HG03196 (cell line): ENCODE data around the gene RGL2.
"Not testable (repeated sequence)": the region's sequence is repeated elsewhere in the genome, so short reads cannot be mapped to it uniquely, and the experiment has no call there.

Experiments
- ATAC-seq: cut with Tn5 transposase; IDR thresholded peaks from one replicate; pipeline ENCODE4 v1.9.1; 2021; ENCODE audit not compliant: unreplicated experiment

The RGL2 gene

DNA sequence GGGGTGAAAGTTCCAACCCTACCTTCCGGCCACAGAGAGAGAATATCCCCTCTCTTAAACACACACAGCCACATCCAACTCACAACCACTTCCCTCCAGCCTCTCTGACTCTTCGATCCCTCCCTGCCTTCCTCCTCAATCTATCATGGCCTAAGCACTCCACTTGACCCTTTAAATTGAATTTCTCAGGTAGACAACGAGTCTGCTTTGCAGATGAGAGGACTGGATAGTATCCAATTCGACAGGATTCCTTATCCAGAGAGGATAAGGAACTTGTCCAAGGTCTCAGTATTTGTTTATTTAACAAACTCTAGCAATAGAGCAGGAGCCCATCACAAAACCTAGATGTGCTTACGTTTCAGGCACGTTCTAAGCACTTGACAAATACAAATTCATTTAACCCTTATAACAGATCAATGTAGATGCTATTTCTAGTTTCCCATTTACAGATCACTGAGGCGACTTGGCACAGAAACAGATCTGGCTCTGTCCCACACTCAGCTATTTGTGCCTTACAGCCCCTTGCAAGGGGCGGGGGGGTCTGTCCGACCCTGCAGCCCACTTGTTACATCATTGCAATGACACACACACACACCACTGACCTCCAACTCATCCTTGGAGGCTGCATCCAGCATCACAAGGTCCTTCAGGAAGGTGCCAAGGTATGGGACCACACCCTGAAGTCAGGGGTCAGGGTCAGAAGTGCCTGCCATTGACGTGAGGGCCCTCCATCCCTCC is 4.5 kb downstream of the RGL2 start:
- ATAC-seq: no peak

- ATAC-seq: no peak
Measured at GRCh38 chr6:33292996-33293682, 5.6 kb downstream of the RGL2 start.

- no peak for ATAC-seq
Measured at GRCh38 chr6:33290459-33290858, 8.3 kb downstream of the RGL2 start.

GRCh38 chr6:33289784-33290315 is 8.9 kb downstream of the RGL2 start:
- no peak for ATAC-seq

DNA sequence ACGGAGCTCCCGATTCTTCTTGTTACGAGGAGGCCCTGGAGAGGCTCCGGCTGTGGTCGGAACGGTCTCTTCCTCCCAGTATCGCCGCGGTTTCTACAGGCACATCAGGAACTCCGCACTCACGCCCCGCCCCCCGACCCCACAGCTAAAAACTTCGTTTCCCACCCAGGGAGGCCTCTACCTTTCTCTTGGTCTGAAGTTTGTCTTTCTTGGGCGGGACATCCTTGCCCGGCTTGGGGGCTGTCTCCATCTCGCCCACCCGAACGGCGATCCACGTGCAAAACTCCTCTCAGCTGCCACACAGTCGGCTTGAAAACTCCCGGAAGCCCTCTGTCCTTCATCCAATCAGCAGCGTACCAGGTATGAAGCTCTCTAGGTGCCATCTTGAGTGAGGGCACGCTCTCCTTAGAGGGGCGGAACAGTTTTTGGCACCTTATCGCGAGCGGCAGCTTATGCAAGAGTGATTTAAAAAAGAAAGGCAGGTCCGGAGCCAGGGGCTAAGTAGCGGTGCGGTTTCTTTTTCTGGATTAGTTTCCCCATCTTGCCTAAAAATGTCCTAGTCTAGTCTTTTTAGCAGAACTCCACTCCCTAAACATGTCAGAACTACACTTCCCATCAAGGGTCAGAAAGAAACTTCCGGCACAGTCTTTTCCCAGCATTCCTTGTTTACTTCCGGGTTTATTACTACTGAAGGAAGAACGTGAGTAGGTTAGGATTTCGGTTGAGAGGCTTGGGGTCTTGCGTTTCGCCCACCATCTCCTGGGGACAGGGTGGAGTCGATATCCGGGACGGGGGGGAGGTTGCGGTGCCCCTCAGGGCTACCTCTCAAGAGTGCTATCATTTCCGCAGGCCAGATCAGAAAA is 9.6 kb downstream of the RGL2 start, which contains the start of the genes PFDN6 and WDR46:
PFDN6 (plus strand) TSS at position 681 of the 863 bp plus-strand sequence. CDS start 256 bp downstream, outside the sequence.
WDR46 (minus strand) TSS at position 319 of the 863 bp plus-strand sequence; CDS start at position 250, 69 bp downstream.
- peak; percentile 79 for ATAC-seq

DNA sequence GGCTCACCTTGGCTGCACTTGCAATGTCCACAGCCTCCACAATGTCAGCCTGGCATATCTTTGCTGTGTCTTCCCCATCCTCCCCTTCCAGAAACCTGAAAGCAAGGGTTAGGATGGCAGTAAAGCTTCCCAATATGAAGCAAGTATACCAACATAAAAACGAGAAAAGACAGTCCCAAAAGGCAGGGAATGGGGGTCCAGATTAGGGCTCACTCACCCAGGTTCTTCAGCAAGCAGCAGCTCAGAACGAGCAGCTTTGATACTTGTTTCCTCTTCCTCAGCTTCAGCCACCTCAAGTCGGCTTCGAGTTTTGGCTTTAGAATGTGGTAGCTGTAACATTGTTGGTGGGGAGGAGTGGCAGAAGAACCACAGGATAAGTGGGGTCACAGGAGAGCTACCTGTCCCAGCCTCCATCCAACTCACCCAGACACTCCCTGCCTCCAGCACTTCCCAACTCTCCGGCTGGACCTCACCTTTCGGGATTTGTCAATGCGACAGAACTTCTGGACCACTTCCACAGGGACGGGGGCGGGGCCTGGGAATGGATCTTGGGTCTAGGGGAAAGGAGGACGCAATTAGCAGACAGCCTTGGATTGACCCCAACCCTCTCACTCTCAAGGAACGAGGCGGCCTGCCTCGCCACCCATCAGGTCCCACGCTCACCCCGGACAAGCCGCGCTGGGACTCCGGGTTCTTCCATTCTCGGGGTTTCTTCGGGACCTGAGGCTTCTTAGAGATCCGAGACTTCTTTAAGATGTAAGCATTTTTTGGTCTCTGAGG is 10.4 kb downstream of the RGL2 start:
- ATAC-seq: no peak

DNA sequence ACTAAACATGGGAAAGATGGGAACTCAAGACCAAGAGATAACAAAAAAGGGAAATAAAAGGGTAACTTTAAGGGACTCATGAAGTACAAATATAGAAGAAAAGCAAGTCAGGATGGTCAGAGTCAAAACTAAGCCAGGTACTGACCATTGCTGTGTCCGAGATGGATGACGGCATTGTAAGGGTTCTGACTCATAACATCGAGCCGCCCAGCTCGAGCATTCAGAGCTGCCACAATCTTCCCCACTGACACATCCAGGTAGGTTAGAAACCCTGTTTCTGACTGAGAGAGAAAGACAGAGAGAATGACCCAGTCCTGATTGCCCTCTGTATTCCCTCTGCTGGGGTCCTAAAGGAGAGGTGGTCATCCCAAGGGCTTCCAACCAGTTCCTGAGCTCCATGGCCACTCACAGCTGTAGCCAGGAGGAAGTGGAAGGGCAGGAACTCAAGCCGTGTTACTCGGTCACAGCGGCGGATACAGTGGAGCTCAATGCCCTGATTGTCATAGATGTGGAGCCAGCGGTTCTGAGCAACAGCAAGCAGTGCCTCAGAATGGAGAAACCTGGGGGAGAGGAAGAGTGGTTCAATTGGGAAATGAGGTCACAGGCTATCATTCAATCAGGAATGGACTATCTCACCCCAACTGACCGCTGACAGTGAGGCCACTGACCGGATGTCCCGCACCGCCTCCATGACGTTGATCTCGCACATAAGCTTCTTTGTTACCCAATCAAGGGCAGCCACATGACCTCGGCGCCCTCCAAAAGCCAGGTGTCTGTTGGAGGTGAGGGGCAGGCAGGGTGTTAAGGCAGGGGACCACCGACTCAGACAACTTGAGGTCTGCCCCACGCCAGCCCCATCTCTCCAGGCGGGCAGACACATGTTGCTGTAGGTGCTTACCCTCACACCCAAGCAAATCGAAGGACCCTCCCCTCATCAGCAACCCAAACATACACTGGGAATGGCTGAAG is 11.5 kb downstream of the RGL2 start:
- ATAC-seq: no peak

DNA sequence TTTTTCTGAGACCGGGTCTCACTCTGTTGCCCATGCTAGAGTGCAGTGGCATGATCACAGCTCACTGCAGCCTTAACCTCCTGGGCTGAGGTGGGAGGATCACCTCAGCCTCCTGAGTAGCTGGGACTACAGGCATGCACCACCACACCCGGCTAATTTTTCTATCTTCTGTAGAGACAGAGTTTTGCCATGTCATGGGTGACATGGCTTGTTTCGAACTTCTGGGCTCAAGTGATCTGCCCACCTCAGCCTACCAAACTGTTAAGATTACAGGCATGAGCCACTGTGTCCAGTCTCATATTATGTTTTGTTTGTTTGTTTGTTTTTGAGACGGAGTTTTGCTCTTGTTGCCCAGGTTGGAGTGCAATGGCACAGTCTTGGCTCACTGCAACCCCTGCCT is 13.5 kb downstream of the RGL2 start:
- ATAC-seq: not testable (repeated sequence)

- no peak for ATAC-seq
Measured at GRCh38 chr6:33280539-33280938, 18.2 kb downstream of the RGL2 start.

- ATAC-seq: no peak
Measured at GRCh38 chr6:33279971-33280511, 18.7 kb downstream of the RGL2 start.

GRCh38 chr6:33279257-33279695 is 19.5 kb downstream of the RGL2 start:
- ATAC-seq: no peak

DNA sequence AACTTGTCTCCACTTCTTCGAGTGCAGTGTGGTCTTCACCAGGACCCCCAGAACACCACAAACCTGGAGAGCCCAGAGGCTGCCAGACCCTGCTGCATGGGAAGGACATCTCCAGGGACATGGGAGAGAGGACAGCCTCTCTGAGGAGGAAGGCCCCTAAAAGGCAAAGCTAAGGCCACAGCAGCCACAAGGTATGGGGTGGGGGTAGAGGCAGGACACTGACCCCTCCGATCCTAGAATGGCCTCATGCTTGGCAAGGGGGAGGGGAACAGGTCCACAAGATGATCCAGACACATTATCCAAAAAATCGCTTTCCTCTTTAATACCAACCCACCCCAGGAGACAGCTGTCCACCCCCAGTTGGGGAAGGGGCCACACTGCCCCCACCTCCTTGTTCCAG is 19.9 kb downstream of the RGL2 start:
- no peak for ATAC-seq

DNA sequence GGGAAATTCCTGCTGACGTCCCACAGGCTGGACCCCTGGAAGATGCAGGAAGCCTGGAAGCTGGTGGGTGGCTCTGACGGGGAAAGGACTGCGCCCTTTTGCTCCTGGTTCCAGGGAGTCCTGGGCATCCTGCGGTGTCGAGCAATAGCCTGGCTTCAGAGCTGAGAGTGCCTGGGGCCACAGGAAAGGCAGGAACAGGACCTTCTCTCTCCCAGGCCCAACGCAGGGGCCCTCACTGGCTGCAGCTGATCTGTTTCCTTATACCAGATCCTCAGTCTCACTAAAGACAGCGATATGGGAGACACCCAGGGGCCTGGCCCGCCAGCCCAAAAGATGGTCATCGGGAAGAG is 20.4 kb downstream of the RGL2 start:
- ATAC-seq: no peak

DNA sequence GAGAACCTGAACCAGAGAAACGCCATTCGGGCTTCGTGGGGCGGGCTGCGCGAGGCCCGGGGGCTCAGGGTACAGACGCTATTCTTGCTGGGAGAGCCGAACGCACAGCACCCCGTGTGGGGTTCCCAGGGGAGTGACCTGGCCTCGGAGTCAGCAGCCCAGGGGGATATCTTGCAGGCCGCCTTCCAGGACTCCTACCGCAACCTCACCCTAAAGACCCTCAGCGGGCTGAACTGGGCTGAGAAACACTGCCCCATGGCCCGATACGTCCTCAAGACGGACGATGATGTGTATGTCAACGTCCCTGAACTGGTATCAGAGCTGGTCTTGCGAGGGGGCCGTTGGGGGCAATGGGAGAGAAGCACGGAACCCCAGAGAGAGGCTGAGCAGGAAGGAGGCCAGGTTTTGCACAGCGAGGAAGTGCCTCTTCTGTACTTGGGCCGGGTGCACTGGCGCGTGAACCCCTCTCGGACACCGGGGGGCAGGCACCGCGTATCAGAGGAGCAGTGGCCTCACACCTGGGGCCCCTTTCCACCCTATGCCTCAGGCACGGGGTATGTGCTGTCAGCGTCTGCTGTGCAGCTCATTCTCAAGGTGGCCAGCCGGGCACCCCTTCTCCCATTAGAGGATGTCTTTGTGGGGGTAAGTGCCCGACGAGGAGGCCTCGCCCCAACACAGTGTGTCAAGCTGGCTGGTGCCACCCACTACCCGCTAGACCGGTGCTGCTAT is 20.9 kb downstream of the RGL2 start:
- no peak for ATAC-seq

- ATAC-seq: peak; percentile 50
Measured at GRCh38 chr6:33276864-33277662, 21.7 kb downstream of the RGL2 start, which contains the start of gene B3GALT4. B3GALT4 (plus strand) TSS chr6:33277123; CDS start chr6:33277420, 297 bp downstream.

- no peak for ATAC-seq
Measured at GRCh38 chr6:33276581-33276863, 22.2 kb downstream of the RGL2 start.

GRCh38 chr6:33275795-33276580 is 22.8 kb downstream of the RGL2 start:
- not testable (repeated sequence) for ATAC-seq
